Measurements from ENCODE around the gene PRKAG2. TPM values are rescaled to one million over a fixed set of nuclear protein-coding genes. Genes with fewer than 3 reads are reported as not detected.

PRKAG2 gene
- total and polyA plus RNA-seq, 2 of the 13 experiments (the other 11 are each of a cell fraction or from before 2014, with no cell fraction given): 0.90 to 1.3 TPM

DNA sequence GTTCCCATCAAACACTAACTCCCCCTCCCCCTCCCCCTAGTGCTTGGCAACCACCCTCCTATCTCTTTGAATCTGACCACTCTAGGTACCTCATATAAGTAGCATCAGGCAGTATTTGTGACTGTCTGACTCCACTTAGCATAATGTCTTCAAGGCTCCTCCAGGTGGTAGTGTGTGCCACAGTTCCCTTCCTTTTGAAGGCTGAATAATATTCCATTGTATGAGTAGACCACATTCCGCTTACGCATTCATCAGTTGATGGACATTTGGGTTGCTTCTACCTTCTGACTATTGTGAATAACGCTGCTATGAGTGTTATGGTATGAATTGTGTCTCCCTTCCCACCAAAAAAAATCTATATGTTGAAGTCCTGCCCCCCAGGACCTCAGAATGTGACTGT lies 89.6 kb downstream of the PRKAG2 start (continued):
- TF ChIP-seq THAP11 (CRISPR knock-in tag; IDR thresholded peaks at IDR 0.05): no peak

- no peak overlapping the region for H3K9ac ChIP-seq (ENCODE audit: insufficient read depth, low read depth, low read length)
- intact Hi-C loops (cut with micrococcal nuclease; ENCODE audit: unreplicated experiment) (no loop called here), in situ Hi-C loops (cut with HindIII; ENCODE audit: extremely low pct_ligation_motif_present, low pct_unique_long_range_greater_than_20kb) (loop anchor here (10.0 kb wide), 1 partner anchor 148 kb away; no protein-coding TSS in a partner anchor)
- H3K36me3 ChIP-seq (replicated peaks in 1 of 2; ENCODE audit: control insufficient read depth in 1 of 2, insufficient read depth in 2 of 2, low read length in 2 of 2): no peaks in the 10 kb centered on the region
- DNase-seq (ENCODE audit: low spot score) (no peak), ATAC-seq (no peak), FAIRE-seq (no peak)
- POLR2A ChIA-PET: no interaction called here
- H3K27ac ChIP-seq (ENCODE audit: extremely low read length, insufficient read depth, low read length): no peak overlapping the region
- no peaks in the 10 kb centered on the region for H3K9me3 ChIP-seq (ENCODE audit: low read length)
- H3K79me2 ChIP-seq (ENCODE audit: insufficient read depth, low read length): no peaks in the 10 kb centered on the region
- TF ChIP-seq ARNTL (CRISPR knock-in tag; IDR thresholded peaks at IDR 0.05): no peak
- no TSS peak for BruUV-seq (replicated peaks)
- H4K20me1 ChIP-seq (ENCODE audit: insufficient read depth, low read length): no peaks in the 10 kb centered on the region
- H3K27me3 ChIP-seq (ENCODE audit: control insufficient read depth in 1 of 2, insufficient read depth in 2 of 2, low read length in 2 of 2): peaks cover 8 to 13% of the 10 kb centered on the region in 2 experiments; a peak in 4 of 5 replicates
- CTCF ChIA-PET (ENCODE audit: low intra/inter-chr PET ratio, low total read pairs): no interaction called here
- no peak overlapping the region for H3K4me3 ChIP-seq (replicated peaks in 1 of 3; ENCODE audit: insufficient read depth in 1 of 3, low read depth in 2 of 3, low read length in 3 of 3)
- H3K4me1 ChIP-seq (ENCODE audit: insufficient read depth, low read length): no peaks in the 10 kb centered on the region
- WGBS (ENCODE audit: low lambda C conversion rate): 26% methylated on average over 5 of the region's 5 CpGs
- H2AFZ ChIP-seq (ENCODE audit: low read length): no peak overlapping the region
- no peak overlapping the region for H3K4me2 ChIP-seq (ENCODE audit: low read depth, low read length)
Observed at GRCh38 chr7:151786936-151787335, 90.0 kb downstream of the PRKAG2 start.

- BruUV-seq (replicated peaks): no TSS peak
- Histone ChIP-seq H3K4me2 (ENCODE audit: low read depth, low read length) (no peak overlapping the region), H3K79me2 (ENCODE audit: insufficient read depth, low read length) (no peaks in the 10 kb centered on the region), H3K27me3 (ENCODE audit: control insufficient read depth in 1 of 2, insufficient read depth in 2 of 2, low read length in 2 of 2) (peaks cover 8 to 16% of the 10 kb centered on the region in 2 experiments; a peak in 3 of 5 replicates), H2AFZ (ENCODE audit: low read length) (no peak overlapping the region), H3K9ac (ENCODE audit: insufficient read depth, low read depth, low read length) (no peak overlapping the region), H3K36me3 (replicated peaks in 1 of 2; ENCODE audit: control insufficient read depth in 1 of 2, insufficient read depth in 2 of 2, low read length in 2 of 2) (no peaks in the 10 kb centered on the region), H3K9me3 (ENCODE audit: low read length) (no peaks in the 10 kb centered on the region), H3K4me3 (replicated peaks in 1 of 3; ENCODE audit: insufficient read depth in 1 of 3, low read depth in 2 of 3, low read length in 3 of 3) (no peak overlapping the region), H4K20me1 (ENCODE audit: insufficient read depth, low read length) (no peaks in the 10 kb centered on the region), H3K4me1 (ENCODE audit: insufficient read depth, low read length) (no peaks in the 10 kb centered on the region), H3K27ac (ENCODE audit: extremely low read length, insufficient read depth, low read length) (no peak overlapping the region)
- 66% methylated on average over 11 of the region's 19 CpGs for WGBS (ENCODE audit: low lambda C conversion rate)
- POLR2A ChIA-PET: no interaction called here
- in situ Hi-C loops (cut with HindIII; ENCODE audit: extremely low pct_ligation_motif_present, low pct_unique_long_range_greater_than_20kb) (loop anchor here (10.0 kb wide), 1 partner anchor 149 kb away; no protein-coding TSS in a partner anchor), intact Hi-C loops (cut with micrococcal nuclease; ENCODE audit: unreplicated experiment) (no loop called here)
- CTCF ChIA-PET (ENCODE audit: low intra/inter-chr PET ratio, low total read pairs): no interaction called here
- ATAC-seq (no peak), DNase-seq (ENCODE audit: low spot score) (no peak), FAIRE-seq (no peak)
- TF ChIP-seq HNRNPL (IDR thresholded peaks at IDR 0.05; ENCODE audit: low read depth, low read length) (no peak), YEATS2 (CRISPR knock-in tag; IDR thresholded peaks at IDR 0.05; ENCODE audit: borderline replicate concordance) (no peak), CHCHD3 (CRISPR knock-in tag; IDR thresholded peaks at IDR 0.05) (no peak), HNF1A (IDR thresholded peaks at IDR 0.05; ENCODE audit: low read depth) (no peak), HNF1A (CRISPR knock-in tag; IDR thresholded peaks at IDR 0.05; ENCODE audit: borderline replicate concordance) (no peak), MXD4 (CRISPR knock-in tag; IDR thresholded peaks at IDR 0.05) (no peak), SMAD9 (CRISPR knock-in tag; IDR thresholded peaks at IDR 0.05) (no peak), ZNF512 (CRISPR knock-in tag; IDR thresholded peaks at IDR 0.05) (no peak), ZNF720 (CRISPR knock-in tag; IDR thresholded peaks at IDR 0.05) (no peak), NFYB (CRISPR knock-in tag; IDR thresholded peaks at IDR 0.05) (no peak), ZNF619 (CRISPR knock-in tag; IDR thresholded peaks at IDR 0.05) (no peak)
Observed at GRCh38 chr7:151786241-151786640, 90.7 kb downstream of the PRKAG2 start.
